Upper lobe of left lung (tissue), 4 donors: ENCODE results near the gene PGD.

ENCODE experiments used
- EP300 ChIP-seq, 4 donors: sonication (generic); formaldehyde crosslinking; IDR thresholded peaks; one replicate each; pipeline ENCODE4 v1.5.1; 2017; ENCODE audit warnings: antibody characterized with exemption in 4 of 4, control low read depth in 2 of 4
- POLR2A ChIP-seq, 4 donors: fragments of 450-650 bp; IDR thresholded peaks; one replicate each; pipeline ENCODE4 v1.5.1; 2016 to 2017; ENCODE audit warnings: antibody characterized with exemption in 4 of 4, mild to moderate bottlenecking in 2 of 4
- TF ChIP-seq, protein P1 (sequence below), 6 experiments: fragments of 450-650 bp in 4 of 6; fragments of 200-600 bp in 2 of 6; sonication (generic) in 2 of 6; IDR thresholded peaks; one replicate each; pipeline ENCODE4 v1.5.1; 2016 to 2019; ENCODE audit warnings: antibody characterized with exemption in 6 of 6

DNA sequence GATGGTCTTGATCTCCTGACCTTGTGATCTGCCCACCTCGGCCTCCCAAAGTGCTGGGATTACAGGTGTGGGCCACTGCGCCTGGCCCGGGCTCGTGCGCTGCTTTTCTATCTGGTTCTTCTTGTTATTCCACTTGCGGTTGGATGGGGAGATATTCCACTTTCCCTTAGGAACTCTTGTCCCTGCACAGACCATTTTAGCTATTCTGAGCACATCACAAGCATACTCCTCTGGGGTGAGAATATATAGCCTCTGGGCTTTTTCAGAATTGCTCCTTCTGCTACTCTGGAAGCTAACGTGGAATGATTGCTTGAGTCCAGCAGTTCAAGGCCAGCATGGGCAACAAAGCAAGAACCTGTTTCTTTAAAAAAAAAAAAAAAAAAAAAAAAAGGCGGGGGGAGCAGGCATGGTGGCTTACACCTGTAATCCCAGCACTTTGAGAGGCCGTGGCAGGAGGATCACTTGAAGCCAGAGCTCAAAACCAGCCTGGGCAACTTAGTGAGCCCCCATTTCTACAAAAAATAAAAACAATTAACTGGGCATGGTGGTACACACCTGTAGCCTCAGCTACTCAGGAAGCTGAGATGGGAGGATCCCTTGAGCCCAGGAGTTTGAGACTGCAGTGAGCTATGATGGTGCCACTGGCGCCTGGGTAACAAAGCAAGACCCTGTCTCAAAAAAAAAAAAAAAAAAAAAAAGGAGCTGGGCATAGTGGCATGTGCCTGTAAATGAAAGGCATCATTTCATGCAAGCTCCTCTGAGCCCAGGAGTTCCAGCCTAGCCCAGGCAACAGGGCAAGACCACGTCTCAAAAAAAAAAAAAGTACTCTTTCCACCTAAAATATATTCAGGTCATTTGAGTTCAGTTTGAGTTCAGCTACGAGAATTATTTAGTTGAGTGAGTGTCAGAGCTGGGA, 11.8 kb upstream of the PGD start:
- TF ChIP-seq, protein P1, sequence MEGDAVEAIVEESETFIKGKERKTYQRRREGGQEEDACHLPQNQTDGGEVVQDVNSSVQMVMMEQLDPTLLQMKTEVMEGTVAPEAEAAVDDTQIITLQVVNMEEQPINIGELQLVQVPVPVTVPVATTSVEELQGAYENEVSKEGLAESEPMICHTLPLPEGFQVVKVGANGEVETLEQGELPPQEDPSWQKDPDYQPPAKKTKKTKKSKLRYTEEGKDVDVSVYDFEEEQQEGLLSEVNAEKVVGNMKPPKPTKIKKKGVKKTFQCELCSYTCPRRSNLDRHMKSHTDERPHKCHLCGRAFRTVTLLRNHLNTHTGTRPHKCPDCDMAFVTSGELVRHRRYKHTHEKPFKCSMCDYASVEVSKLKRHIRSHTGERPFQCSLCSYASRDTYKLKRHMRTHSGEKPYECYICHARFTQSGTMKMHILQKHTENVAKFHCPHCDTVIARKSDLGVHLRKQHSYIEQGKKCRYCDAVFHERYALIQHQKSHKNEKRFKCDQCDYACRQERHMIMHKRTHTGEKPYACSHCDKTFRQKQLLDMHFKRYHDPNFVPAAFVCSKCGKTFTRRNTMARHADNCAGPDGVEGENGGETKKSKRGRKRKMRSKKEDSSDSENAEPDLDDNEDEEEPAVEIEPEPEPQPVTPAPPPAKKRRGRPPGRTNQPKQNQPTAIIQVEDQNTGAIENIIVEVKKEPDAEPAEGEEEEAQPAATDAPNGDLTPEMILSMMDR (IDR thresholded peaks at IDR 0.05): no peak
- TF ChIP-seq EP300 (IDR thresholded peaks at IDR 0.05) (no peak), POLR2A (IDR thresholded peaks at IDR 0.05) (no peak)
